Stimulated activated CD8-positive, alpha-beta memory T cell treated with anti-CD3 and anti-CD28 coated beads, Interleukin-12 subunit alpha, Interleukin-12 subunit beta, amount 100 ng/mL, for 24 hours (primary cell): ENCODE results near the gene ELL2.
A peak's percentile ranks its signal among the peaks of the same experiment; 100 is the strongest.

Experiments used
- DNase-seq: peaks from one replicate; pipeline ENCODE4 v3.0.0-alpha.2; 2020; ENCODE audit errors: extremely low read depth

ELL2 gene

GRCh38 chr5:95983509-95983908 lies 21.9 kb upstream of the ELL2 start:
- no peak for DNase-seq

GRCh38 chr5:95983080-95983479 lies 21.4 kb upstream of the ELL2 start:
- DNase-seq = no peak

- no peak for DNase-seq
These were observed 15.0 kb upstream of the ELL2 start for GRCh38 chr5:95976606-95977005.

- no peak for DNase-seq
These were observed 14.1 kb upstream of the ELL2 start for GRCh38 chr5:95975703-95976102.

- no peak for DNase-seq
These were observed 12.2 kb upstream of the ELL2 start for GRCh38 chr5:95973793-95974325.

- no peak for DNase-seq
These were observed 10.5 kb upstream of the ELL2 start for GRCh38 chr5:95972196-95972595.

GRCh38 chr5:95970359-95970704 lies 8.7 kb upstream of the ELL2 start:
- no peak for DNase-seq

- DNase-seq = no peak
These were observed 8.2 kb upstream of the ELL2 start for GRCh38 chr5:95969651-95970358.

GRCh38 chr5:95969055-95969454 lies 7.4 kb upstream of the ELL2 start:
- no peak for DNase-seq

- DNase-seq = no peak
These were observed 5.6 kb upstream of the ELL2 start for GRCh38 chr5:95967236-95967635.

- DNase-seq = no peak
These were observed 4.4 kb upstream of the ELL2 start for GRCh38 chr5:95966005-95966404.

- DNase-seq = no peak
These were observed 2.2 kb upstream of the ELL2 start for GRCh38 chr5:95963650-95964410.

GRCh38 chr5:95962785-95963184 lies 1.1 kb upstream of the ELL2 start:
- no peak for DNase-seq

- no peak for DNase-seq
These were observed 773 bp upstream of the ELL2 start for GRCh38 chr5:95962475-95962773.

GRCh38 chr5:95960667-95961616 lies 709 bp downstream of the ELL2 start:
- DNase-seq = peak; percentile 47

- no peak for DNase-seq
These were observed 1.6 kb downstream of the ELL2 start for GRCh38 chr5:95959888-95960666.

GRCh38 chr5:95959051-95959887 lies 2.4 kb downstream of the ELL2 start:
- DNase-seq = no peak

GRCh38 chr5:95958310-95959014 lies 3.2 kb downstream of the ELL2 start:
- DNase-seq = no peak

GRCh38 chr5:95957561-95958203 lies 4.0 kb downstream of the ELL2 start:
- DNase-seq = no peak
